LoVo (cell line): ENCODE measurements around the gene DGKB.
"Not testable (repeated sequence)": the region's sequence is repeated elsewhere in the genome, so short reads cannot be mapped to it uniquely, and the experiment has no call there.

Experiments used
- DNase-seq: peaks from one replicate; pipeline ENCODE4 v3.0.0-alpha.2; 2016; ENCODE audit warnings: low spot score

DGKB gene

DNA sequence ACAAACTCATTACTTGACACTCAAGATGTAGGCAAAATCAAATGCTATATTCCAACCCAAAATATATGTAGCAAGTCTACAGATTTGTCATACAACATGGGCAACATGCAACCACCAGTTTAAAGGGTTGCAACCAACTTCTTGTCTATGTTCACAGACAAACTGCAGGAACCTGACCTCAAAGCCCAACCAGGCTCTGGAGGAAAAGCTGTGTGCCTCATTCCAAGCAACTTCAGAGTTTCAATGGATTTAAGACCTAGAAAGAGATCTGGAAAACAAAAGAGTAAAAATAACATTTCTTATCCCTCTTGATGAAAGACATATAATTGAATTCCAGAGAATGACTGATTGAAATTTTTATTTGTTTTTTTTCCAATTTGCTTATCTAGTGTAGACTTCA lies 612.6 kb downstream of the DGKB start:
- DNase-seq: no peak

GRCh38 chr7:14288701-14289100 lies 613.9 kb downstream of the DGKB start:
- no peak for DNase-seq

- DNase-seq: no peak
These were observed 615.2 kb downstream of the DGKB start for GRCh38 chr7:14287398-14287797.

- DNase-seq: no peak
These were observed 616.5 kb downstream of the DGKB start for GRCh38 chr7:14286036-14286435.

GRCh38 chr7:14279065-14279871 lies 623.3 kb downstream of the DGKB start:
- not testable (repeated sequence) for DNase-seq

GRCh38 chr7:14275356-14275755 lies 627.2 kb downstream of the DGKB start:
- DNase-seq: no peak

DNA sequence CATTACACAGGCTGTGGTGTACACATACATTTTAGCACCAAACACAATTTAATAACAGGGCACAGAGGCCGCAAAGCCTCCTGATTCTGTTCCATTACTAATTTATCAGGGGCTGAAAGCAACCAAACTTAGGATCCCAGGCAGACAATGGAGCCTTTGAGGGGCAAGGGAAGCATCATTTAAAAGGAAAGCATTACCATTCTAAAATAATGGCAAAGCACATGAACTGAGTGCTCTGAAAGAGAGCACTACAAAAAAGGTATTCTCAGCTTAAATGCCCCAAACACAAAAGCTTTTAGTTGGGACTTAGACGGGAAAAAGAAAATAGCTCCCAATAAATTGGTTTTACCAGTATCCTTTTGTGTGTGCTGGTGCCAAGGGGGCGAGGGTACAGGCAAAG lies 631.1 kb downstream of the DGKB start:
- DNase-seq: no peak

DNA sequence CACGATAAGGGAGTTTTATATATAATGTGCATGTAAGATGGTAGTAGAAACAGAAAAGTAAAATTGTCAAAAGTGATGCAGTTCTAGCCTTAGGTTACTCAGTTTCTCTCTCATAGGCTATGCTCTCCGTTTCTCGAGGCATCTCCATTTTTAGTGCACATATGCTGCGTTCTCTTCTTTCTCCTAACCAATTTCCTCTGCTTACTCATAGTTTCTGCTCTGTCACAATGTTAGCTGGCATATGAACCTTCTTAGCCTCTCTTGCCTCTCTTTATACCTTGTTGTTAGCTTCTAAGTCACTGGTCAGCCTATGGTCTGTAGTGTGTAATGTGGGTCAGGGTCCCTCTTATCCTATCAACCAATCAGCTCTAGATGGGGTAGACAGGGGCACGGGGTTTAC lies 632.5 kb downstream of the DGKB start:
- no peak for DNase-seq

DNA sequence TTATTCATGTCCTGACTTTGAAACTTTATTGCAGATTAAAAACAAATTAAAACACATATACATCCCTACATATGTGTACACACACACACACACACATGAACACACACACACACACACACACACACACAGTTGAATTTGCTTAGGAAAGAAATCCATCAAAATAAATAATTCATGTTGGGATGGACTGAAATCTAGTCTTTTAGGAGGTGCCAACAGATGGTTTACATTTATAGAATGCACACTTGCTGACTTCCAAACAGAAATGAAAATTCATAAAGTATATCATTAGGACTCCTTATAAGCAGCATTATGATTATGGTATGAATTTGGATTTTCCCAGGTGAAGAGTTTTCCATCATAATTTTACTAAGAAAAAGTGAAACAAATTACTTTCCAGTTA lies 642.5 kb downstream of the DGKB start:
- DNase-seq: no peak

DNA sequence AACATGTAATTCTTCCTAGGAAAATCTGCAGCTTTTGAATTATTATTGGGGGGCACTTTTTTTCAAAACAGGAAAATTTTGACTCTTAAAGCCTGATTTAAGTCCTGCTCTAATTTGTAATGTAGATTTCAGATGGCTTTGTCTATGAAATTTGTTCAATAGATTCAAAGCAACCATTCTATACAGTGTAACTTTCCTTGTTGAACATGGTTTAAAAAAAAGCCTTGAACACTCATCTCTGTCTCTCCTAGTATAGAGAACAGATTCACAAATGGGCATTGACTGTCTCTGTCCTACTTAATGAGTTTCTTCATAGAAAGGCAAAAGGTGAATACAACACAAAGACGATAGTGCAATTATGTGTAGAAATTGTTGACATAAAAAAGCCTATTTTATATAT lies 643.7 kb downstream of the DGKB start:
- no peak for DNase-seq

DNA sequence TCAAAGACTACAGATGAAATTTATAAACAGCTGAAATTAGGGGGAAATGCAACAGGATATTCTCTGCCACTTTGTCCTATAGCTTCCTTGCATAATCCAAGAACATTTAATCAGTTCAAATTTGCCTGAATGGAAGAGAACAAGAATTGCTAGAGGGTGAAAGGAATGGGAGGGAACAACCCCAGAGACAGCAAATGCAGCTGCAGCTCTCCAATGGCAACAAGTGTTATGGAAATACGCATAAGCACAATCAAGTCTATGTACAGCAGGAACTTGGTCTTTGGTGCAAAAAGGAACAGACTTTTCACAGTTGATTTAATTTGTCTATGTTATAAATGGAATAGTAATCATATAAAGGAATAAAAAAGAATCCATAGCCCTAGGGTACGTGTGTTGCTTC lies 644.1 kb downstream of the DGKB start:
- no peak for DNase-seq

DNA sequence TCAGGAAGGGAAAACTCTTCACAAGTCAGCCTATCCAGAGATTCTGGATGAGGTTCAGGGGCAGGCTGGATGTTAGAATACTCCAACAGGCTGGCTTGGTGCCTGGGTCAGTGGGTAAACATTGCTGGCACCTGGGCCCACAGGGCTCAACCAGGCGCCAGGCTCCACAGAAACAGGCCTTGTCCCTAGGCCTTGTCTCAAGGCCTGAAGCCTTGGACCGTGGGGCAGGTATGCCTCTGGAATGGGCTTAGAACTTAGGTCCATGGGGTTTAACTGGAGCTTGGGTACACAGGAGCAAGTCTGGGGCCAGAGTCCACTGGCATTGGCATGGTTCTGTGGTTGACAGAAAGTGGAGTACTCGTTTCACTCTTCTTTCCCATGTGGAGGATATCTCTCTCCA lies 650.1 kb downstream of the DGKB start:
- no peak for DNase-seq

DNA sequence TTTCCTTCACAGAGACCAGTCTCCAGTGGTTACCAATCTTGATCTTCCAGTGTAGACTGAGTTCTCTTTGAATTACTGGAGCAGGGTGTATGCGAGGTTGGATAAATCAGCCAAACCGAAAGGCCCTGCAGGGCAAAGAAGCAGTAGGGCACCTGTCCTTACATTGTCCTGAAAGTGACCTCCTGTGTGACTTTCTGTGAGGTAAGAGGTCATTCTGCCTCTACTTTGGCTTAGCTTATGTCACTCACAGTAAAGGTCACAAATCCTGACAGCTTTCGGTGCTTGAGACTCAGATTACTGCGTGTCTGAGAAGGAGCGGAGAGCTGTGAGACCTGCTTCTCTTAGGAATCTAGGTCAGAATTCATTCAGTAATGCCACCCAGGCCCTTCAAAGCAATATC lies 660.4 kb downstream of the DGKB start:
- no peak for DNase-seq

DNA sequence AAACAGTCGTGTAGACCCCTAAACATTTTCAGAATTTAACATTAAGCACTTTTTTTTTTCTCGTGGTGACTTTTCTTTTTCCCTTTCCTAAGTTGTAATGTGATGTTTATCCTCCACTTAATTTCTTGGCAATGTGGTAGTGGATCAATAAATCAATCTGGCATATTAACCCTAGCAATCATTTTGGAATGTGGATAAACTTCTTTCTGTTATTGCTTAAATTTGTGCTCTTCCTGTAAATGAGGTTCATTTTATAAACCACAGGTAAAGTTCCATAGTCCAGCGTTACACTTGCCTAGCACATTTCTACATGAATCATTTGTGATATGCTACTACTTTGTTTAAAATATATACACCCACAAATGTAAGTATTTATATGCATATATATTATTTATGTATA lies 665.7 kb downstream of the DGKB start:
- DNase-seq: no peak

DNA sequence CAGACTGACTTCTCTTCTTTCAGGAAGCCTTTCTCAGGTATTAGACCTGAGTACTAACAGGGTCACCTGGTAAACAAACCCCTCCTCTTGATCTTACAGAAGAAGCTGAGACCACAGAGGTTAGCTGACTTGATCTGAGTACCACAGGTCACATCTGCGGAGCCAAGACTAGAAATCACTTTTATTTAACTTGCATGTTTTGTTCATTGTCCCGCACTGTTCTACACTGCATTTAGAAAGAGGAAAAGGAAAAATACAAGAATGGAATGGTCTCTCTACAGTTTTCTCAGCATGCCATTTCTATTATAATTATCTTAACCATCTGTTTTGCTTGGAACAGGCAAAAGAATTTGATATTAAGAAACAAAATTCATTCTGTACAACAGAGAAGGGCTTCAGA lies 667.5 kb downstream of the DGKB start:
- no peak for DNase-seq

- no peak for DNase-seq
These were observed 668.6 kb downstream of the DGKB start for GRCh38 chr7:14233868-14234369.

DNA sequence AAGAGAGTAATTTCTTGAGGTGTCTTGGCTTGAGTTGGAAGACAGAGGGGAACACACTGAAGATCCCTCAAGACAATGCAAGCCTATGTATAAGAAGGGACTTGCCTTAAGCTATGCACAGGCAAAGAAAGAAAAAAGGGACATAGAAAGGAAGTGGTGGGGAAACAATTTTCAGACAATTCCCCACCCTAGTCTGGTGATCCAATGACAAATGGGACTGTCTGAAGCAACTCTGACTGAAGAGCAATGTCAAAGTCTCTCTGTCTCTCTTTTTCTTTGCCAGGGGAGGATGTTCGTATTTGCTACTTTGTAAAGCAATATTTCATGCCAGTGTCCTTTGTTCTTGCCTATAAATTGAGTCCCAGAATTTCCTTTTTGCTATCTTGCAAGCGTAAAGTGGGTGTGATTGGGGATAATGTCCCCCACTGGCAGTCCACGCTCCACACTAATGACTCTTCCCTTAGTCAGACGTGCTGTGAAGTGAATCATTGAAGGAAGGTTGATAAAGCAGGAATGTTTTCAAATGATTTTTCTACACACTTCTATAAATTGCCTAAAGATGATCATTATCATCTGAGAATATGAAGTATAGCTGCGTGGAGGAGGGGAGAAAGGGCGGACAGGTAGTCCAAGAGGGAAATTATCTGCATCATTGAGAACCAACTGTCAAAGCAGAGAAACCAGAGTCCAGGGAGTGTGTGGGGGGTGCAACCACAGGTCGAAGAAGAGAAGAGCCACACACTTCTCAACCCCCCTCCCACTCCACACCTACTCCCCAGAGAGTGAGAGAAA lies 669.3 kb downstream of the DGKB start:
- DNase-seq: no peak

- no peak for DNase-seq
These were observed 673.5 kb downstream of the DGKB start for GRCh38 chr7:14229047-14229446.

GRCh38 chr7:14228341-14228740 lies 674.2 kb downstream of the DGKB start:
- DNase-seq: no peak

DNA sequence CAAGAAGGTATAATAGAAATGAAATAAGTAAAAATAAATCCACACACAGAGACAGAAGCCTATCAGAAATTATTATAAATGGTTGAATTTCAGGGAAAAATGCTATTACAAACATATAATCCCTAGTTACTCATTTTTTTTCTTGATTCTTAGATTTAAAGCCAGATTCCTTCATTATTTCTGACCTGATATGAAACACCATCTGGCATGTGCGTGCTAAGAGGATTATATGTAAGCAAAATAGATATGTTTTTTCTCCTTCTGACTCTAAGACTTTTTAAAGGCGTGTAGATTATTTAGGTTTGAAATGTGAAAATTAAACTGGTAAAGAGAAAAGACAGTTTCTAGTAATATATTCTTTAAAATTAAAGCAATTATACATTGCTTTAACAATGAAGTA lies 676.4 kb downstream of the DGKB start:
- no peak for DNase-seq

DNA sequence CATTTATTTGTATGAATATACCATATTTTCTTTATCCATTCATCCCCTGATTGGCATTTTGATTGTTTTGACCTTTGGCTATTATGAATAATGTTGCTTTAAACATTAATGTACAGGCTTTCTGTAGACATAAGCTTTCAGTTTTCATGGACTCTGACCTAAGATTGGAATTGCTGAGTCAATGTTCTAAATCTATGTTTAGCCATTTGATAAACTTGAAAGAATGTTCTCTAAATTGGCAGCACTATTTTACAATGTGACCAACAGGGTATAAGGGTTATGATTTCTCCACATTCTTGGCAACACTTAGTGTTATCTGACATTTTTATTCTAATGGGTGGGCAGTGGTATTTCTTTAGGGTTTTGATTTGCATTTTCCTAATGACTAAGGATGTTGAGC lies 683.4 kb downstream of the DGKB start:
- no peak for DNase-seq

DNA sequence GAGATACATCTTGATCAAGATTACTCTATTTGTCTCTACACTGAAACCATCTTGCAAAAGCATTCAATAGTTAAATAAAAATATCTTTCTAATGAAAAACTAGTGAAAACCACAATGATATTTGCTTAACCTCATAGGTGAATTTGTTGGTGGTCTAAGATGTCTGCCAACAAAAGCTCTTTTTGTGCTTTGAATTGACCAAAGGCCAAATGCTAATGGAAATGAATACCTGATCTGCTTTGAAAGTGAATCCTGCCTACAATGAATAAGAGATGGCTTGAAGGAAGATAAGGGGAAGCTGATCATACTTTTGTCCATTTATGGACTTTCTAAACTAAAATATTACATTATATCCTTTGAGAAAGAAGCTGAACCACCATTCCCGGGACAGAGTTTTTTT lies 684.2 kb downstream of the DGKB start:
- DNase-seq: no peak

GRCh38 chr7:14209896-14210484 lies 692.6 kb downstream of the DGKB start:
- no peak for DNase-seq
